ENCODE data around the gene IL1B.
A peak's percentile ranks its signal among the peaks of the same experiment; 100 is the strongest.

Gene IL1B

DNA sequence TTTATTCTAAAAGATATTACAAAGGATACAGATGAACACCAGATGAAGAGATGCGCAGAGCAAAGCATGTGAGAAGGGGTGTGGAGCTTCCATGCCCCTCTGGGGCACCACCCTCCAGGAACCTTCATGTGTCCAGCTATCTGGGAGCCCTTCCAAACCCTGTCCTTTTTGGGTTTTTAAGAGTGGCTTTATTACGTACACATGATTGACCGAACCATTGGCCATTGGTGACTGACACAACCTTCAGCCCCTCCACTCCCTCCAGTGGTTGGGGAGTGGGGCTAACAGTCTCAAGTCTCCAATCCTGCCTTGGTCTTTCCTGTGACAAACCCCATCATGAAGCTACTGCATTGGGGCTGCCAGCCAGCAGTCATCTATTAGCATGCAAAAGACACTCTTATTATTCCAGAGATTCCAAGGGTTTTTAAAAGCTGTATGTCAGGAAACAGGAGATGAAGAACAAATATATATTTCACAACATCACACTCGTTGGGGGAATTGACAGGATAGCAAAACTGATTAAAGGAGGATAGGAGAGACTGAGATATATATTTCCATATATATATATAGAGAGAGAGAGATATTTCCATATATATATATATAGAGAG lies 19.4 kb downstream of the IL1B start:
- DNase-seq (ENCODE audit: low read depth): no peak
- H3K4me3 ChIP-seq (ENCODE audit: low read depth, low read length): no peak overlapping the region
- TF ChIP-seq, protein P1, sequence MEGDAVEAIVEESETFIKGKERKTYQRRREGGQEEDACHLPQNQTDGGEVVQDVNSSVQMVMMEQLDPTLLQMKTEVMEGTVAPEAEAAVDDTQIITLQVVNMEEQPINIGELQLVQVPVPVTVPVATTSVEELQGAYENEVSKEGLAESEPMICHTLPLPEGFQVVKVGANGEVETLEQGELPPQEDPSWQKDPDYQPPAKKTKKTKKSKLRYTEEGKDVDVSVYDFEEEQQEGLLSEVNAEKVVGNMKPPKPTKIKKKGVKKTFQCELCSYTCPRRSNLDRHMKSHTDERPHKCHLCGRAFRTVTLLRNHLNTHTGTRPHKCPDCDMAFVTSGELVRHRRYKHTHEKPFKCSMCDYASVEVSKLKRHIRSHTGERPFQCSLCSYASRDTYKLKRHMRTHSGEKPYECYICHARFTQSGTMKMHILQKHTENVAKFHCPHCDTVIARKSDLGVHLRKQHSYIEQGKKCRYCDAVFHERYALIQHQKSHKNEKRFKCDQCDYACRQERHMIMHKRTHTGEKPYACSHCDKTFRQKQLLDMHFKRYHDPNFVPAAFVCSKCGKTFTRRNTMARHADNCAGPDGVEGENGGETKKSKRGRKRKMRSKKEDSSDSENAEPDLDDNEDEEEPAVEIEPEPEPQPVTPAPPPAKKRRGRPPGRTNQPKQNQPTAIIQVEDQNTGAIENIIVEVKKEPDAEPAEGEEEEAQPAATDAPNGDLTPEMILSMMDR (IDR thresholded peaks at IDR 0.05; ENCODE audit: low read depth, low read length, missing control alignments): no peak

DNA sequence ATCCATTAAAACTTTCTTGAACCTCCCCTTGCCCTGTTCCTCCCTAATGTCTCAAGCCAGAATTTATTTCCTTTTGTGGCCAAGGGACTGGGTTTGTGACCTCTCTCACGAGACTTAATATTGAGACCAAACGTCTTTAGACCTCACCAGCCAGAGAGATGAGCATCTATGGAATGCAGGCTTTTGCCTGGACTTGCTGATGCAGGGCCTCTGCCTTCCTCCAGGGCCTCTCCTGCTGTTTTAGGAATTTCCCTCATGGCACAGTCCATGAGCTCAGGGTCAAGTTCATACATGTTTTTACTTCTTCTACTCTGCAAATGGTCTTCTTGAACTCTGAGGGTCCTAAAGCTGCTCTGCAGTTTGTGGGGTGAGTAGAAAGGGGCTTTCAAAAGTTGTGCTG lies 22.3 kb downstream of the IL1B start:
- TF ChIP-seq, protein P1 (IDR thresholded peaks at IDR 0.05; ENCODE audit: low read depth, low read length, missing control alignments): no peak
- H3K4me3 ChIP-seq (ENCODE audit: low read depth, low read length): no peak overlapping the region
- DNase-seq (ENCODE audit: low read depth): no peak

DNA sequence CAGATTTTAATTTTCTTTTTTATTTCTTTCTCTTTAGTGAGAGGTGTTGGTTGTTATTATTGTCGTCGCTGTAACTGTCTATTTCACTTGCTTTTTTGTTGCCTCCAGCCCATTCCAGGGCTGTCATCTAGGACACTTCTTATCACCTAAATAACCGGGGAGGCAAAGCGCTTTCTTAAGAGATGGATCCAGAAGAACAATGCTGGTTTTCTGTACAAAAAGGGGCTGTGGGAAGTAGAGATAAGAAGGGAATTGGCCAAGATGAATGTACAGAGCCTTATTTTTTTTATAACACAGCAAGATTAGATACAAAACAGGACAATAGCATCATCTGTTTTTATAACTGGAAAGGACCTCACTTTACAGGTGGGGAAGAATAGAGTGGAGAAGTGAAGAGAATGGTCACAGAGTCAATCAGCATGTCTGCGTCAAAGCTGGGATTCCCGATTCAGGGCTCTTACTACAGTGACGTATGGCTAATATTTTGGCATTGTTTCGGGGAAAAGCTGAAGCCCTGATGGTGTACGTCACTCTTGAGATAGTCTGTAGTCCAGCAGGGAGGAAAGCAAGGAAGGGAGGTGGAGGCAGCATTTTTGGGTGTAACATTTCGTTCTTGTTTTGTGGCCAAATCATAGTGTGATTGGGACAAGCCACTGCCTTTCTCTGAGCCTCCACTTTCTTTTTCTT lies 23.2 kb downstream of the IL1B start:
- no peak overlapping the region for H3K4me3 ChIP-seq (ENCODE audit: low read depth, low read length)
- TF ChIP-seq, protein P1 (IDR thresholded peaks at IDR 0.05; ENCODE audit: low read depth, low read length, missing control alignments): no peak
- no peak for DNase-seq (ENCODE audit: low read depth)

DNA sequence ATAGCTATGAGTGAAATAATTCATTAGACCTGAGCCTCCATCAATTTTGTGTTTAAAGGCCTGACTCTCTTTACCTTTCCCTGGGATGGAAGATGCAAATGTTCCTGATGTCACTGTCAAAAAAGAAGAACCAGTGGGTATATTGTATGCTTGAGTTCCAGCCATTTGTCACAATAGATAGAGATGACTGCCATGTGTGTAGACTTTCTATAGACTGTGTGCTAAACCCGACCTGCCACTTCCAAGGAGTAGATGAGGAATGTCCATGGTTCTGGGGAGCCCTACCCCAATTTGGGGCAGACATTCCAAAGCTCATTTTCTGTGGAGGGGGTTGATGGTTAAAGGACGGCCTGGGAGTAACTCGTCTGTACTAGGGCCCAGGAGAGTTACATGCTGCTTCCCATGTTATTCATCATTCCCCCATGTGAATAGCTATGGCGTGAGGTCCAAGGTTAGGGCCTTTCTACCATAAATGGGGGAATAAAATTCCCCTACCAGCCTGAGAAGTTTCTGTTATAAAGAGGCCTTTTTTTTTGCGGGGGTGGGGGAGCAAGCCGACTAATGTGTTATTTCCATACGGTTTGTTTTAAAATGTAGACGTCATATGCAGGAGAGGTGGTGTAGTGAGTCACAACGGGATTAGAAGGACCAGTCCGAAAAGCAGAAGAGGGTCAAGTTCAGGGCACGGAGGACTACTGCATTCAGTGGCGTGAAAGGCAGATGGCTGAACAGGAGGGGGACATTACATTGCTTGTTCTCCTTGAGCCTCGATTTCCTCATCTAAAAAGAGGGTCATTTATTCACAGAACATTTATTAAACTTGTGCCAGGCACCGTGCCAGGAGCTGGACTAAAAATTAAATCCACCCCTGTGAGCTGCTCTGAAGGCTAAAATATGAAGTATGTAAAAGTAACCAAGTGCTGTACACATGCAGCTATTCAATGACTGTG lies 24.0 kb downstream of the IL1B start:
- no peak overlapping the region for H3K4me3 ChIP-seq (ENCODE audit: low read depth, low read length)
- DNase-seq (ENCODE audit: low read depth): peak; percentile 62
- TF ChIP-seq, protein P1 (IDR thresholded peaks at IDR 0.05; ENCODE audit: low read depth, low read length, missing control alignments): no peak

DNA sequence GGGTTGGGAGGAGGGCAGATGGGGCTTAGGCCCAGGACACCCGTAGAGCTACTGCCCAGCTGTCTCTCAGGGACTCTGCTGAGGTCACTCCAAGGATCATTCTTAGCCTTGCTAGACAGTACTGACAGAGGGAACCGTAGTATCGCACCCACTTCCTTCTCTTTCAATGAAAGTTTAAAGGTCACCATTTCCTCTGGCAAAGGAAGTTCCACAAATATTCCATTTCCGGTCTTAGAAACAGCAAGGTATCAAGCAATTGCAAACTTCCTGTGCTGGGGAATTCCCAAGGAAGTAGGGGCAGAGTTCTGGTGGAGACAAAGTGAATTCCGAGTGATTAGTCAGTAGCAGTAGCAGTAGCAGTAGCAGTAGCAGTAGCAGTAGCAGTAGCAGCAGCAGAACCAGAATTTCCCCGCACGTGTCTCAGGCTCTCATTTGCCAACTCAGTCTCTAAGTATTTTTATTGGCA lies 24.7 kb downstream of the IL1B start:
- TF ChIP-seq, protein P1 (IDR thresholded peaks at IDR 0.05; ENCODE audit: low read depth, low read length, missing control alignments): no peak
- H3K4me3 ChIP-seq (ENCODE audit: low read depth, low read length): no peak overlapping the region
- DNase-seq (ENCODE audit: low read depth): peak; percentile 59

DNA sequence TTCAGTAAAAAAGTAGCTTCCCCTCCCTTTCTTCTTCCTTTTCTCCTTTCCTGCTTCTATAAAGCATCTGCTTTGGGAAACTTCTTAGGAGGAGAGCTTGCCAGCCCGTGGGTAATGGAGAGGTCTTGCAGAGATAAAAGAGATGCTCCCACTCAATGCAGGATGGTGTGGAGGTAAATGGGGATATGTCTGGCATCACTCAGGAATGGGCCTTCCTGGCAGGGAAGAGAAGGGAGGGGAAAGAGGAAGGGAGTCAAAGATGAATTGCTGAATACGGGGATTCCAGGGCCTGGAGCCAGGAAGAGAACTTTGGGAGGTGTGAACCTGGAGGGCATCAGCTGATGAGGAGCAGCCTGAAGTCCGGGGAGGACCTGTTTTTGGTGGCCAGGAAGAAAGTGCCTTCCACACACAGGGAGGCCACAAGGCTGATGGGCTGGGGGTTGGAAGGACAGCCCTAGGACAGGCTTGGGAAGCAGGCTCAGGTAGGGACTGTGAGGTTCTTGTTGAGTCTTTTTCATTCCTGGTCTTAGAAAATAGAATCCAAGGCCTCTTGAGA lies 25.2 kb downstream of the IL1B start:
- TF ChIP-seq, protein P1 (IDR thresholded peaks at IDR 0.05; ENCODE audit: low read depth, low read length, missing control alignments): no peak
- DNase-seq (ENCODE audit: low read depth): no peak
- no peak overlapping the region for H3K4me3 ChIP-seq (ENCODE audit: low read depth, low read length)

Data from GM12864 (cell line).